ENCODE measurements around the gene INTS2.
"Not testable (repeated sequence)": the region's sequence is repeated elsewhere in the genome, so short reads cannot be mapped to it uniquely, and the experiment has no call there.

Gene INTS2

GRCh38 chr17:61903251-61903650 lies 24.5 kb downstream of the INTS2 start:
- H3K9me3 ChIP-seq, result no peaks in the 10 kb centered on the region
- no peaks in the 10 kb centered on the region for H3K4me1 ChIP-seq
- peaks cover 25% of the 10 kb centered on the region for H3K36me3 ChIP-seq
- no peak overlapping the region for H3K4me3 ChIP-seq (ENCODE audit: low read depth, low read length)
- TF ChIP-seq CTCF (IDR thresholded peaks at IDR 0.05; ENCODE audit: low read depth, low read length), result no peak
- no peaks in the 10 kb centered on the region for H3K27me3 ChIP-seq
- DNase-seq, result no peak

- DNase-seq, result no peak
- TF ChIP-seq CTCF (IDR thresholded peaks at IDR 0.05; ENCODE audit: low read depth, low read length), result no peak
- H3K27me3 ChIP-seq, result no peaks in the 10 kb centered on the region
- H3K36me3 ChIP-seq, result peaks cover 14% of the 10 kb centered on the region
- no peaks in the 10 kb centered on the region for H3K9me3 ChIP-seq
- H3K4me1 ChIP-seq, result no peaks in the 10 kb centered on the region
- H3K4me3 ChIP-seq (ENCODE audit: low read depth, low read length), result no peak overlapping the region
These were observed 30.1 kb downstream of the INTS2 start for GRCh38 chr17:61897548-61898180.

GRCh38 chr17:61895391-61895790 lies 32.4 kb downstream of the INTS2 start:
- Histone ChIP-seq H3K36me3 (peaks cover 12% of the 10 kb centered on the region), H3K27me3 (no peaks in the 10 kb centered on the region), H3K4me1 (no peaks in the 10 kb centered on the region), H3K9me3 (no peaks in the 10 kb centered on the region), H3K4me3 (ENCODE audit: low read depth, low read length) (no peak overlapping the region)
- DNase-seq, result no peak
- no peak for TF ChIP-seq CTCF (IDR thresholded peaks at IDR 0.05; ENCODE audit: low read depth, low read length)

GRCh38 chr17:61894310-61894709 lies 33.5 kb downstream of the INTS2 start:
- peaks cover 12% of the 10 kb centered on the region for H3K36me3 ChIP-seq
- DNase-seq; H3K27me3 ChIP-seq; H3K4me1 ChIP-seq; H3K9me3 ChIP-seq; H3K4me3 ChIP-seq (ENCODE audit: low read depth, low read length): not testable (repeated sequence)

GRCh38 chr17:61887733-61888132 lies 40.0 kb downstream of the INTS2 start:
- H3K9me3 ChIP-seq; DNase-seq; H3K36me3 ChIP-seq; H3K4me3 ChIP-seq (ENCODE audit: low read depth, low read length); H3K27me3 ChIP-seq; H3K4me1 ChIP-seq: not testable (repeated sequence)

GRCh38 chr17:61885865-61886264 lies 41.9 kb downstream of the INTS2 start:
- H3K4me1 ChIP-seq; DNase-seq; H3K9me3 ChIP-seq; H3K36me3 ChIP-seq; H3K27me3 ChIP-seq; H3K4me3 ChIP-seq (ENCODE audit: low read depth, low read length): not testable (repeated sequence)

- no peaks in the 10 kb centered on the region; the same call in none of the 2 replicates for H3K36me3 ChIP-seq
- H3K4me1 ChIP-seq, result no peaks in the 10 kb centered on the region
These were observed 42.9 kb downstream of the INTS2 start for GRCh38 chr17:61884864-61885263.

More at GRCh38 chr17:61884864-61885263, 42.9 kb downstream of the INTS2 start:
- H3K9me3 ChIP-seq, result no peaks in the 10 kb centered on the region
- no peak overlapping the region for H3K4me3 ChIP-seq (ENCODE audit: low read depth, low read length)
- TF ChIP-seq CTCF (IDR thresholded peaks at IDR 0.05; ENCODE audit: low read depth, low read length), result no peak
- no peak for DNase-seq
- no peaks in the 10 kb centered on the region for H3K27me3 ChIP-seq
